Embryonic facial prominence (tissue), 1 donor: ENCODE data around the gene PEX6.
A peak's percentile ranks its signal among the peaks of the same experiment; 100 is the strongest.

Source experiments
- DNase-seq: peaks from one replicate; pipeline ENCODE4 v3.0.0-alpha.2; 2016; ENCODE audit errors: extremely low spot score

Gene PEX6, protein sequence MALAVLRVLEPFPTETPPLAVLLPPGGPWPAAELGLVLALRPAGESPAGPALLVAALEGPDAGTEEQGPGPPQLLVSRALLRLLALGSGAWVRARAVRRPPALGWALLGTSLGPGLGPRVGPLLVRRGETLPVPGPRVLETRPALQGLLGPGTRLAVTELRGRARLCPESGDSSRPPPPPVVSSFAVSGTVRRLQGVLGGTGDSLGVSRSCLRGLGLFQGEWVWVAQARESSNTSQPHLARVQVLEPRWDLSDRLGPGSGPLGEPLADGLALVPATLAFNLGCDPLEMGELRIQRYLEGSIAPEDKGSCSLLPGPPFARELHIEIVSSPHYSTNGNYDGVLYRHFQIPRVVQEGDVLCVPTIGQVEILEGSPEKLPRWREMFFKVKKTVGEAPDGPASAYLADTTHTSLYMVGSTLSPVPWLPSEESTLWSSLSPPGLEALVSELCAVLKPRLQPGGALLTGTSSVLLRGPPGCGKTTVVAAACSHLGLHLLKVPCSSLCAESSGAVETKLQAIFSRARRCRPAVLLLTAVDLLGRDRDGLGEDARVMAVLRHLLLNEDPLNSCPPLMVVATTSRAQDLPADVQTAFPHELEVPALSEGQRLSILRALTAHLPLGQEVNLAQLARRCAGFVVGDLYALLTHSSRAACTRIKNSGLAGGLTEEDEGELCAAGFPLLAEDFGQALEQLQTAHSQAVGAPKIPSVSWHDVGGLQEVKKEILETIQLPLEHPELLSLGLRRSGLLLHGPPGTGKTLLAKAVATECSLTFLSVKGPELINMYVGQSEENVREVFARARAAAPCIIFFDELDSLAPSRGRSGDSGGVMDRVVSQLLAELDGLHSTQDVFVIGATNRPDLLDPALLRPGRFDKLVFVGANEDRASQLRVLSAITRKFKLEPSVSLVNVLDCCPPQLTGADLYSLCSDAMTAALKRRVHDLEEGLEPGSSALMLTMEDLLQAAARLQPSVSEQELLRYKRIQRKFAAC

GRCh38 chr6:42978839-42979522 lies at the start of gene PEX6:
Gene PEX6 (minus strand): TSS chr6:42979181. CDS start chr6:42979150, 31 bp downstream.
- peak; percentile 68 for DNase-seq

- DNase-seq, result no peak
Observed at GRCh38 chr6:43026365-43026764, 47.4 kb upstream of the PEX6 start.

- no peak for DNase-seq
Observed at GRCh38 chr6:43024436-43024835, 45.5 kb upstream of the PEX6 start.

GRCh38 chr6:43021270-43022047 lies 42.5 kb upstream of the PEX6 start, which contains the start of gene RRP36:
Gene RRP36 (plus strand): TSS chr6:43021623. CDS start chr6:43021655, 32 bp downstream.
- DNase-seq, result peak; percentile 64

- no peak for DNase-seq
Observed at GRCh38 chr6:43020847-43021246, 41.9 kb upstream of the PEX6 start.

DNA sequence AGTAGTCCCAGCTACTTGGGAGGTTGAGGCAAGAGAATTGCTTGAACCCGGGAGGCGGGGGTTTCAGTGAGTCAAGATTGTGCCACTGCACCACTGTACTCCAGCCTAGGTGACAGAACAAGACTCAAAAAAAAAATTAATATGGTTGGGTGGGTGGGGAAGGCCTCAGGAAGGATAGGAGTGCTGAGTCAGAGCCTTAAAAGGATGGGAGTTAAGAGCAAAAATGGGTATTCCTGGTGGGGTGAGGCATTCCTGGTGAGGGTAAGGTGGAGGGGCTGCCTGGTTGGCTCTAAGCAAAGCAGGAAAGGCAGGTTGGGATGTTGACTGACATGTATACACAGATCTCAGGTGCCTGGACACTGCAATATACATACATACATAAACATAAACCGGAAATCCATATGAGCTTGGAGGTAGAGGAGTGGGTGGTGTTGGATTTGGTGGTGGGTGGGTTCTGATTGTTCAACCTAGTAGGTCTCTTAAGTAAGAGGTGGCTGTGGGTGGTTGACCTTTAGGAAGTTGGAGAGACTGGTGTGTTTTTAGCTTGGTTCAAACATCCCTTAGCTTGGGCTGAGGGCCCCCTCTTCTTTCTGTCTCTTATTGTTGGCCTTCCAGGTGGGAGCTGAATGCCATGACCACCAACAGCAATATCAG lies 41.2 kb upstream of the PEX6 start:
- no peak for DNase-seq

- DNase-seq, result no peak
Observed at GRCh38 chr6:43019152-43019551, 40.2 kb upstream of the PEX6 start.

DNA sequence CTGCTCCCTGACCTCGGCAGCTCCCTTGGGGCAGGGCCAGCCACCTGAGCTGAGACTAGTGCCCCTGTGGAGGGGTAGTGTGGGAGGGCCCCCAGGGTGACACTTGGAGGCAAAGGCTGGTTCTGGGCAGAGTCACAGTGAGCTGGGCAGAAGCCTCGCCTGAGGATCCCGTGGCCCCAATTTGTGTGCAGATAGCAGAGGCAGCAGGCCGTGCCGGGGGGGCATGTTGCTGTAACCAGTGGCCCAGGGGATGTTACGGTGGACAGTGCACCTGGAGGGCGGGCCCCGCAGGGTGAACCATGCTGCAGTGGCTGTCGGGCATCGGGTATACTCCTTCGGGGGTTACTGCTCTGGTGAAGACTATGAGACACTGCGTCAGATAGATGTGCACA lies 38.0 kb upstream of the PEX6 start:
- DNase-seq, result no peak

- DNase-seq, result no peak
Observed at GRCh38 chr6:43016176-43016942, 37.4 kb upstream of the PEX6 start.

GRCh38 chr6:43014434-43014909 lies 35.5 kb upstream of the PEX6 start:
- DNase-seq, result peak; percentile 17

- peak; percentile 100 for DNase-seq
Observed at GRCh38 chr6:43013843-43014433, 35.0 kb upstream of the PEX6 start, which contains the start of the genes KLHDC3 and MEA1. Gene KLHDC3 (plus strand): TSS chr6:43014249. CDS start chr6:43017193, 2,944 bp downstream. Gene MEA1 (minus strand): TSS chr6:43013946. CDS start chr6:43013813, 133 bp downstream.

- no peak for DNase-seq
Observed at GRCh38 chr6:43013097-43013842, 34.3 kb upstream of the PEX6 start.

GRCh38 chr6:43012364-43012763 lies 33.4 kb upstream of the PEX6 start:
- DNase-seq, result no peak

- DNase-seq, result no peak
Observed at GRCh38 chr6:43011207-43011606, 32.2 kb upstream of the PEX6 start.

- no peak for DNase-seq
Observed at GRCh38 chr6:43009124-43009523, 30.1 kb upstream of the PEX6 start.

GRCh38 chr6:43007126-43007525 lies 28.1 kb upstream of the PEX6 start:
- no peak for DNase-seq

- no peak for DNase-seq
Observed at GRCh38 chr6:43006251-43006650, 27.3 kb upstream of the PEX6 start.

- no peak for DNase-seq
Observed at GRCh38 chr6:43005844-43006243, 26.9 kb upstream of the PEX6 start.
